22Rv1 (cell line): Measurements from ENCODE around the gene TIMELESS.
"Not testable (repeated sequence)": the region's sequence is repeated elsewhere in the genome, so short reads cannot be mapped to it uniquely, and the experiment has no call there.

Experiments used
- ZFX ChIP-seq: fragments of 450-650 bp; IDR thresholded peaks from 2 replicates; pipeline ENCODE4 v1.6.1; 2017; ENCODE audit warnings: antibody characterized with exemption, borderline replicate concordance
- TF ChIP-seq, protein P1 (sequence below): fragments of 450-650 bp; IDR thresholded peaks from 2 replicates; pipeline ENCODE4 v1.5.1; 2017; ENCODE audit warnings: mild to moderate bottlenecking

DNA sequence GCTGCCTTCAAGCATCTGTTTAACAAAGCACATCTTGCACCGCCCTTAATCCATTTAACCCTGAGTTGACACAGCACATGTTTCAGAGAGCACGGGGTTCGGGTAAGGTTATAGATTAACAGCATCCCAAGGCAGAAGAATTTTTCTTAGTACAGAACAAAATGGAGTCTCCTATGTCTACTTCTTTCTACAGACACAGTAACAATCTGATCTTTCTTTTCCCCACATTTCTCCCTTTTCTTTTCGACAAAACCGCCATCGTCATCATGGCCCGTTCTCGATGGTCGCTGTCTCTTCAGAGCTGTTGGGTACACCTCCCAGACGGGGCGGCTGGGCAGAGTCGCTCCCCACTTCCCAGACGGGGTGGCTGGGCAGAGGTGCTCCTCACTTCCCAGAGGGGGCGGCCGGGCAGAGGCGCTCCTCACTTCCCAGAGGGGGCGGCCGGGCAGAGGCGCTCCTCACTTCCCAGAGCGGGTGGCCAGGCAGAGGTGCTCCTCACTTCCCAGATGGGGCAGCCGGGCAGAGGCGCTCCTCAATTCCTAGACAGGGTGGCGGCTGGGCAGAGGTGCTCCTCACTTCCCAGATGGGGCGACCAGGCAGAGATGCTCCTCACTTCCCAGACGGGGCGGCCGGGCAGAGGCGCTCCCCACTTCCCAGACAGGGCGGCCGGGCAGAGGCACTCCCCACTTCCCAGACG is 44.3 kb upstream of the TIMELESS start:
- TF ChIP-seq, protein P1, sequence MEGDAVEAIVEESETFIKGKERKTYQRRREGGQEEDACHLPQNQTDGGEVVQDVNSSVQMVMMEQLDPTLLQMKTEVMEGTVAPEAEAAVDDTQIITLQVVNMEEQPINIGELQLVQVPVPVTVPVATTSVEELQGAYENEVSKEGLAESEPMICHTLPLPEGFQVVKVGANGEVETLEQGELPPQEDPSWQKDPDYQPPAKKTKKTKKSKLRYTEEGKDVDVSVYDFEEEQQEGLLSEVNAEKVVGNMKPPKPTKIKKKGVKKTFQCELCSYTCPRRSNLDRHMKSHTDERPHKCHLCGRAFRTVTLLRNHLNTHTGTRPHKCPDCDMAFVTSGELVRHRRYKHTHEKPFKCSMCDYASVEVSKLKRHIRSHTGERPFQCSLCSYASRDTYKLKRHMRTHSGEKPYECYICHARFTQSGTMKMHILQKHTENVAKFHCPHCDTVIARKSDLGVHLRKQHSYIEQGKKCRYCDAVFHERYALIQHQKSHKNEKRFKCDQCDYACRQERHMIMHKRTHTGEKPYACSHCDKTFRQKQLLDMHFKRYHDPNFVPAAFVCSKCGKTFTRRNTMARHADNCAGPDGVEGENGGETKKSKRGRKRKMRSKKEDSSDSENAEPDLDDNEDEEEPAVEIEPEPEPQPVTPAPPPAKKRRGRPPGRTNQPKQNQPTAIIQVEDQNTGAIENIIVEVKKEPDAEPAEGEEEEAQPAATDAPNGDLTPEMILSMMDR: not testable (repeated sequence)
- TF ChIP-seq ZFX: not testable (repeated sequence)
